IMR-90 (cell line): Measurements from ENCODE around the gene CEP170B.

Source experiments
- CTCF ChIP-seq: conservative IDR thresholded peaks from 2 replicates; pipeline ENCODE4 v1.5.1; 2012; ENCODE audit warnings: mild to moderate bottlenecking, low read depth, low read length, improper control_type of control experiment
- MAZ ChIP-seq: IDR thresholded peaks from 2 replicates; pipeline ENCODE4 v1.6.1; 2012; ENCODE audit warnings: low read depth, mild to moderate bottlenecking, low read length, improper control_type of control experiment, moderate library complexity, borderline replicate concordance
- POLR2A ChIP-seq: IDR thresholded peaks from 2 replicates; pipeline ENCODE4 v1.6.1; 2012; ENCODE audit warnings: mild to moderate bottlenecking, low read depth, low read length
- USF2 ChIP-seq: fragments of 150-350 bp; IDR thresholded peaks from 2 replicates; pipeline ENCODE4 v1.6.1; 2017; ENCODE audit warnings: mild to moderate bottlenecking, antibody characterized with exemption, low read length, low read depth

- TF ChIP-seq MAZ, result no peak
- TF ChIP-seq CTCF, result no peak
- TF ChIP-seq POLR2A, result no peak
- TF ChIP-seq USF2, result no peak
These were observed 6.8 kb downstream of the CEP170B start for GRCh38 chr14:104871656-104872468.
